ENCODE results near the gene SETD7.
"Not testable (repeated sequence)": the region's sequence is repeated elsewhere in the genome, so short reads cannot be mapped to it uniquely, and the experiment has no call there.

Gene SETD7

DNA sequence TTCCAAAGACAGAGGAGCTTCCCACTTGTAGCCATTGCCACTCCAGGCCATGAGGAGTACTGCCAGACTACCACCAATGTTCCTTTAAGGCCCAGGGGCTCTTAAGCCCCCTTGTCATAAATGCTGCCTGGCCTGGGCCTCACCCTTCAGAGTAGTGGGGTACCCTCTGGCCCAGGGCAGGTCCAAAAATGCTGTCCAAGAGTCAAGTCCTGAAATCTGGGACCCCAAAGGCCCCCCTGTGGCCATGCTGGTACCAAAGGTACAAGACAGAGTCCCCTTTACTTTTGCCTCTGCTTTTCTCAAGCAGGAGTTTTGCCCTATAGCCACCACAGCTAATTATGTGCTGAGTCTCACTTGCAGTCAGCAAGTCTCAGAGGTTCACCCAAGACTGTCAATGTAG, 85.7 kb downstream of the SETD7 start:
- TF ChIP-seq CTCF (IDR thresholded peaks at IDR 0.05; ENCODE audit: insufficient read depth, low read length, missing control alignments) = no peak
- DNase-seq (ENCODE audit: low read depth, low spot score) = no peak
- H3K4me3 ChIP-seq (ENCODE audit: low read depth, low read length) = no peak overlapping the region
- ChIA-PET POLR2A (no interaction called here), CTCF (no interaction called here)

GRCh38 chr4:139469869-139470268, 86.2 kb downstream of the SETD7 start:
- ChIA-PET CTCF (no interaction called here), POLR2A (no interaction called here)

DNA sequence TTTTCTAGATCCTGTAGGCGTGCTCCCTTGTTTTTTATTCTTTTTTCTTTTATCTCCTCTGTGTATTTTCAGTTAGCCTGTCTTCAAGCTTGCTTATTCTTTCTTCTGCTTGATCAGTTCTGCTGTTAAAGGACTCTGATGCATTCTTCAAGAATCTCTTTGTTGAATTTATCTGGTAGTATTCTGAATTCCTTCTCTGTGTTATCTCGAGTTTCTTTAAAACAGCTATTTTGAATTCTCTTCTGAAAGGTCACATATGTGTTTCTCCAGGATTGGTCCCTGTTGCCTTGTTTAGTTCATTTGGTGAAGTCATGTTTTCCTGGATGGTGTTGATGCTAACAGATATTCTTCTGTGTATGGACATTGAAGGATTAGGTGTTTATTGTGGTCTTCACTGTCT, 86.8 kb downstream of the SETD7 start:
- CTCF ChIA-PET = no interaction called here
- DNase-seq (ENCODE audit: low read depth, low spot score) = no peak
- TF ChIP-seq CTCF (IDR thresholded peaks at IDR 0.05; ENCODE audit: insufficient read depth, low read length, missing control alignments) = no peak
- no peak overlapping the region for H3K4me3 ChIP-seq (ENCODE audit: low read depth, low read length)
- POLR2A ChIA-PET = no interaction called here

More at GRCh38 chr4:139469869-139470268, 86.2 kb downstream of the SETD7 start:
- TF ChIP-seq CTCF (IDR thresholded peaks at IDR 0.05; ENCODE audit: insufficient read depth, low read length, missing control alignments) = no peak
- DNase-seq (ENCODE audit: low read depth, low spot score) = no peak
- no peak overlapping the region for H3K4me3 ChIP-seq (ENCODE audit: low read depth, low read length)

DNA sequence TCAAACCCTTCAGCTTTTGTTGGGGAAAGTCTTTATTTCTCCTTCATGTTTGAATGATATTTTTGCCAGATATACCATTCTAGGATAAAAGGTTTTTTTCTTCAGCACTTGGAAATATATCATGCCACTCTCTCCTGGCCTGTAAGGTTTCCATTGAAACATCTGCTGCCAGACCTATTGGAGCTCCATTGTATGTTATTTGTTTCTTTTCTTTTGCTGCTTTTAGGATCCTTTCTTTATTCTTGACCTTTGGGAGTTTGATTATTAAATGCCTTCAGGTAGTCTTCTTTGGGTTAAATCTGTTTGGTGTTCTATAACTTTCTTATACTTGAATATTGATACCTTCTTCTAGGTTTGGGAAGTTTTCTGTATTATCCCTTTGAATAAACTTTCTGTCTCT, 87.3 kb downstream of the SETD7 start:
- H3K4me3 ChIP-seq (ENCODE audit: low read depth, low read length); DNase-seq (ENCODE audit: low read depth, low spot score); POLR2A ChIA-PET; CTCF ChIA-PET: not testable (repeated sequence)

DNA sequence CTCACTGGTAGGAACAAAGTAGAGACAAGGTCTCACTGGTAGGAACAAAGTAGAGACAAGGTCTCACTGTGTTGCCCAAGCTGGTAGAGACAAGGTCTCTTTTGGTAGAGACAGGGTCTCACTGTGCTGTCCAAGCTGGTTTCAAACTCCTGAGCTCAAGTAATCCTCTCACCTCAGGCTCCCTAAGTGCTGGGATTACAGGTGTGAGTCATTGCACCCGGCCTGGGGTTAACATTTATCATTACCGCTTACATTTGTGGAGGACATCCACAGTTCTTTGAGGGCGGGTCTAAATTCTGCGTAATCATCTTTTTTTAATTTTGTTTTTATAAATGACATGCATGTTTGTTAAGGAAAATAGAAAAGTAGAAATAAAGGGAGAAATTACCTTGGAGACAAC, 90.1 kb downstream of the SETD7 start:
- no peak overlapping the region for H3K4me3 ChIP-seq (ENCODE audit: low read depth, low read length)
- no peak for DNase-seq (ENCODE audit: low read depth, low spot score)
- POLR2A ChIA-PET = no interaction called here
- CTCF ChIA-PET = interaction anchor here (0.9 kb wide), 1 partner anchor 32 kb away, joined by 3 read pairs; no protein-coding TSS in a partner anchor
- TF ChIP-seq CTCF (IDR thresholded peaks at IDR 0.05; ENCODE audit: insufficient read depth, low read length, missing control alignments) = no peak

DNA sequence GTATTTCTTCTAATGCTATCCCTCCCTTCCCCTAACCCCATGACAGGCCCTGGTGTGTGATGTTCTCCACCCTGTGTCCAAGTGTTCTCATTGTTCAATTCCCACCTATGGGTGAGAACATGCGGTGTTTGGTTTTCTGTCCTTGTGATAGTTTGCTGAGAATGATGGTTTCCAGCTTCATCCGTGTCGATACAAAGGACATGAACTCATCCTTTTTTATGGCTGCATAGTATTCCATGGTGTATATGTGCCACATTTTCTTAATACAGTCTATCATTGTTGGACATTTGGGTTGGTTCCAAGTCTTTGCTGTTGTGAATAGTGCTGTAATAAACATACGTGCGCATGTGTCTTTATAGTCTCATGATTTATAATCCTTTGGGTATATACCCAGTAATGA, 91.5 kb downstream of the SETD7 start:
- CTCF ChIA-PET = interaction anchor here (1.3 kb wide), 1 partner anchor 13 kb away, joined by 3 read pairs; no protein-coding TSS in a partner anchor
- DNase-seq (ENCODE audit: low read depth, low spot score); H3K4me3 ChIP-seq (ENCODE audit: low read depth, low read length); POLR2A ChIA-PET: not testable (repeated sequence)

GRCh38 chr4:139461022-139461628, 94.9 kb downstream of the SETD7 start:
- ChIA-PET CTCF (no interaction called here), POLR2A (no interaction called here)
- DNase-seq (ENCODE audit: low read depth, low spot score) = no peak
- no peak for TF ChIP-seq CTCF (IDR thresholded peaks at IDR 0.05; ENCODE audit: insufficient read depth, low read length, missing control alignments)
- H3K4me3 ChIP-seq (ENCODE audit: low read depth, low read length) = no peak overlapping the region
